ENCODE data around the gene ARSB. TPM values are rescaled to one million over a fixed set of nuclear protein-coding genes. Genes with fewer than 3 reads are reported as not detected.
"Not testable (repeated sequence)": the region's sequence is repeated elsewhere in the genome, so short reads cannot be mapped to it uniquely, and the experiment has no call there.

Gene ARSB
- total RNA-seq, 2 experiments from 2014 or later, result 7.6 to 8.0 TPM

GRCh38 chr5:78879516-78879915 is 105.6 kb downstream of the ARSB start:
- POLR2A ChIA-PET, result no interaction called here
- H3K4me1 Mint-ChIP-seq, result no peaks in the 10 kb centered on the region
- intact Hi-C loops (cut with DNase I, micrococcal nuclease), result no loop called here

DNA sequence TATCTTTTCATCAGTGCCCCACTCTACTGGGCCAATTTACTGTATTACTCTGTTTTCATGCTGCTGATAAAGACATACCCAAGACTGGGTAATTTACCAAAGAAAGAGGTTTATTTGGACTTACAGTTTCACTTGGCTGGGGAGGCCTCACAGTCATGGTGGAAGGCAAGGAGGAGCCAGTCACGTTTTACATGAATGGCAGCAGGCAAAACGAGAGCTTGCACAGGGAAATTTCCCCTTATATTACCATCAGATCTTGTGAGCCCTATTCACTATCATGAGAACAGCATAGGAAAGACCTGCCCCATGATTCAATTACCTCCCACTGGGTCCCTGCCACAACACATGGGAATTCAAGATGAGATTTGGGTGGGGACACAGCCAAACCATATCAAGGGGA is 119.0 kb downstream of the ARSB start:
- H3K36me3 Mint-ChIP-seq (ENCODE audit: low read depth), result peaks cover 28% of the 10 kb centered on the region
- POLR2A ChIA-PET; H3K27me3 Mint-ChIP-seq; DNase-seq; H3K4me1 Mint-ChIP-seq; CTCF ChIA-PET; H3K4me3 Mint-ChIP-seq; ATAC-seq; H3K27ac Mint-ChIP-seq; intact Hi-C loops (cut with DNase I, micrococcal nuclease): not testable (repeated sequence)
- peaks cover 13% of the 10 kb centered on the region for H3K9me3 Mint-ChIP-seq (ENCODE audit: low read depth)

More at GRCh38 chr5:78879516-78879915, 105.6 kb downstream of the ARSB start:
- Mint-ChIP-seq H3K36me3 (ENCODE audit: low read depth) (peaks cover 3% of the 10 kb centered on the region), H3K4me3 (no peak overlapping the region), H3K27me3 (no peaks in the 10 kb centered on the region), H3K9me3 (ENCODE audit: low read depth) (no peaks in the 10 kb centered on the region), H3K27ac (no peak overlapping the region)
- no peak for ATAC-seq
- CTCF ChIA-PET, result interaction anchor here (1.4 kb wide), 1 partner anchor 9 kb away, joined by 5 read pairs; no protein-coding TSS in a partner anchor
- DNase-seq, result no peak

DNA sequence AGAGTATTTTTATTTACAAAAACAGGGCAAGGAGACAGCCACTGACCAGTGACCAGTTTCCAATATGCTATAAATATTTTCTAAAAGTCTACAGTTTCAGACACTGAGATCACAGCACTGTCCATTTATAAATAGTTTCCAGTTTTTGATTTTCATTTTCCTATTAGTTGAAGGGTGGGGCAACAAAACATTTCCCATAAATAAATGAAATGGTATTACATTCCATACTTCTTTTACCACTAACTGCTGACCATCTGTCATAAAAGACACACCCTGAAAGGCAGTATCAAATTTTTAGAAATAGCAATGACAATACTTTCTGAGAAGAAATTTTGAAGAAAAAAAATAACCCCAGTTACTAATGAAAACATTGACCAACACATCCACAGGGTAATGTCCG is 126.7 kb downstream of the ARSB start:
- H3K4me1 Mint-ChIP-seq, result no peaks in the 10 kb centered on the region
- DNase-seq, result no peak
- no peak overlapping the region for H3K27ac Mint-ChIP-seq
- ATAC-seq, result no peak
- POLR2A ChIA-PET, result no interaction called here
- no peaks in the 10 kb centered on the region for H3K27me3 Mint-ChIP-seq
- peaks cover 30% of the 10 kb centered on the region for H3K36me3 Mint-ChIP-seq (ENCODE audit: low read depth)
- intact Hi-C loops (cut with DNase I, micrococcal nuclease), result no loop called here
- CTCF ChIA-PET, result no interaction called here
- peaks cover 23% of the 10 kb centered on the region for H3K9me3 Mint-ChIP-seq (ENCODE audit: low read depth)
- H3K4me3 Mint-ChIP-seq, result no peak overlapping the region

- CTCF ChIA-PET, result interaction anchor here (0.6 kb wide), 1 partner anchor 143 kb away, joined by 3 read pairs; no protein-coding TSS in a partner anchor
- Mint-ChIP-seq H3K9me3 (ENCODE audit: low read depth) (peaks cover 14% of the 10 kb centered on the region), H3K36me3 (ENCODE audit: low read depth) (peaks cover 13% of the 10 kb centered on the region), H3K4me3 (no peak overlapping the region), H3K4me1 (no peaks in the 10 kb centered on the region), H3K27me3 (no peaks in the 10 kb centered on the region), H3K27ac (no peak overlapping the region)
- intact Hi-C loops (cut with DNase I, micrococcal nuclease), result no loop called here
- ATAC-seq (no peak), DNase-seq (no peak)
- POLR2A ChIA-PET, result no interaction called here
These were observed 130.1 kb downstream of the ARSB start for GRCh38 chr5:78855026-78855425.

DNA sequence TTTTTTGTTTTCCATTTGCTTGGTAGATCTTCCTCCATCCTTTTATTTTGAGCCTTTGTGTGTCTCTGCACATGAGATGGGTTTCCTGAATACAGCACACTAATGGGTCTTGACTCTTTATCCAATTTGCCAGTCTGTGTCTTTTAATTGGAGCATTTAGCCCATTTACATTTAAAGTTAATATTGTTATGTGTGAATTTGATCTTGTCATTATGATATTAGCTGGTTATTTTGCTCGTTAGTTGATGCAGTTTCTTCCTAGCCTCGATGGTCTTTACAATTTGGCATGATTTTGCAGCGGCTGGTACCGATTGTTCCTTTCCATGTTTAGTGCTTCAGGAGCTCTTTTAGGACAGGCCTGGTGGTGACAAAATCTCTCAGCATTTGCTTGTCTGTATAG is 133.2 kb downstream of the ARSB start:
- Mint-ChIP-seq H3K36me3 (ENCODE audit: low read depth) (peaks cover 10% of the 10 kb centered on the region), H3K9me3 (ENCODE audit: low read depth) (peaks cover 11% of the 10 kb centered on the region)
- H3K4me3 Mint-ChIP-seq; H3K27me3 Mint-ChIP-seq; H3K27ac Mint-ChIP-seq; H3K4me1 Mint-ChIP-seq; DNase-seq; POLR2A ChIA-PET; intact Hi-C loops (cut with DNase I, micrococcal nuclease); ATAC-seq; CTCF ChIA-PET: not testable (repeated sequence)

DNA sequence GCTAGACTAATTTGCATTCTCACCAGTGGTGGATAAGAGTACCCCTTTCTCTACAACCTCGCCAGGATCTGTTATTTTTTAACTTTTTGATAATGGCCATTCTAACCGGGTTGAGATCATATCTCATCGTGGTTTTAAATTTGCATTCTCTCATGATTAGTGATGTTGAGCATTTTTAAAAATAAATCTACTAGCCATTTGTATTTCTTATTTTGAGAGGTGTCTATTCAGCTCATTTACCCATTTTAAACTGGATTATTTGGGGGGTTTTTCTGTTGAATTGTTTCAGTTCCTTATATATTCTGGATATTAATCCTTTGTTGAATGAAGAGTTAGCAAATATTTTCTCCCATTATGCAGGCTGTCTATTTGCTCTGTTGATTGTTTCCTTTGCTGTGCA is 139.6 kb downstream of the ARSB start:
- Mint-ChIP-seq H3K27me3 (no peaks in the 10 kb centered on the region), H3K4me3 (no peak overlapping the region), H3K9me3 (ENCODE audit: low read depth) (peaks cover 5% of the 10 kb centered on the region), H3K4me1 (no peaks in the 10 kb centered on the region), H3K27ac (no peak overlapping the region), H3K36me3 (ENCODE audit: low read depth) (peaks cover 3% of the 10 kb centered on the region)
- ATAC-seq (no peak), DNase-seq (no peak)
- POLR2A ChIA-PET, result no interaction called here
- CTCF ChIA-PET, result no interaction called here
- intact Hi-C loops (cut with DNase I, micrococcal nuclease), result no loop called here

GRCh38 chr5:78843436-78843835 is 141.7 kb downstream of the ARSB start:
- Mint-ChIP-seq H3K4me3 (no peak overlapping the region), H3K9me3 (ENCODE audit: low read depth) (peaks cover 4% of the 10 kb centered on the region), H3K27me3 (no peaks in the 10 kb centered on the region), H3K27ac (no peak overlapping the region), H3K4me1 (no peaks in the 10 kb centered on the region), H3K36me3 (ENCODE audit: low read depth) (no peaks in the 10 kb centered on the region)
- intact Hi-C loops (cut with DNase I, micrococcal nuclease), result no loop called here
- DNase-seq (no peak), ATAC-seq (no peak)
- ChIA-PET POLR2A (no interaction called here), CTCF (no interaction called here)

GRCh38 chr5:78841767-78842166 is 143.3 kb downstream of the ARSB start:
- intact Hi-C loops (cut with DNase I, micrococcal nuclease), result no loop called here
- CTCF ChIA-PET, result no interaction called here
- POLR2A ChIA-PET, result no interaction called here
- H3K9me3 Mint-ChIP-seq (ENCODE audit: low read depth), result peaks cover 4% of the 10 kb centered on the region
- no peaks in the 10 kb centered on the region for H3K4me1 Mint-ChIP-seq
- H3K27ac Mint-ChIP-seq, result no peak overlapping the region
- ATAC-seq (no peak), DNase-seq (no peak)
- peaks cover 3% of the 10 kb centered on the region for H3K36me3 Mint-ChIP-seq (ENCODE audit: low read depth)
- no peaks in the 10 kb centered on the region for H3K27me3 Mint-ChIP-seq
- no peak overlapping the region for H3K4me3 Mint-ChIP-seq

- intact Hi-C loops (cut with DNase I, micrococcal nuclease), result no loop called here
- no peaks in the 10 kb centered on the region for H3K9me3 Mint-ChIP-seq (ENCODE audit: low read depth)
- no peak for ATAC-seq
- H3K27ac Mint-ChIP-seq, result no peak overlapping the region
- no peaks in the 10 kb centered on the region for H3K4me1 Mint-ChIP-seq
- ChIA-PET POLR2A (no interaction called here), CTCF (no interaction called here)
- no peak overlapping the region for H3K4me3 Mint-ChIP-seq
- peaks cover 3% of the 10 kb centered on the region for H3K36me3 Mint-ChIP-seq (ENCODE audit: low read depth)
- H3K27me3 Mint-ChIP-seq, result no peaks in the 10 kb centered on the region
- no peak for DNase-seq
These were observed 146.4 kb downstream of the ARSB start for GRCh38 chr5:78838753-78839152.

GRCh38 chr5:78837836-78838235 is 147.3 kb downstream of the ARSB start:
- H3K27ac Mint-ChIP-seq, result no peak overlapping the region
- H3K27me3 Mint-ChIP-seq, result no peaks in the 10 kb centered on the region

GRCh38 chr5:78835176-78835575 is 149.9 kb downstream of the ARSB start:
- Mint-ChIP-seq H3K27me3 (no peaks in the 10 kb centered on the region), H3K4me1 (no peaks in the 10 kb centered on the region), H3K36me3 (ENCODE audit: low read depth) (peaks cover 8% of the 10 kb centered on the region), H3K27ac (no peak overlapping the region), H3K9me3 (ENCODE audit: low read depth) (no peaks in the 10 kb centered on the region), H3K4me3 (no peak overlapping the region)
- ATAC-seq (no peak), DNase-seq (no peak)
- intact Hi-C loops (cut with DNase I, micrococcal nuclease), result no loop called here
- ChIA-PET CTCF (no interaction called here), POLR2A (no interaction called here)

More at GRCh38 chr5:78837836-78838235, 147.3 kb downstream of the ARSB start:
- ChIA-PET POLR2A (no interaction called here), CTCF (no interaction called here)
- peaks cover 6% of the 10 kb centered on the region for H3K36me3 Mint-ChIP-seq (ENCODE audit: low read depth)
- no peaks in the 10 kb centered on the region for H3K9me3 Mint-ChIP-seq (ENCODE audit: low read depth)
- H3K4me3 Mint-ChIP-seq, result no peak overlapping the region
- intact Hi-C loops (cut with DNase I, micrococcal nuclease), result no loop called here
- ATAC-seq, result no peak
- H3K4me1 Mint-ChIP-seq, result no peaks in the 10 kb centered on the region
- no peak for DNase-seq

- Mint-ChIP-seq H3K27ac (no peak overlapping the region), H3K9me3 (ENCODE audit: low read depth) (no peaks in the 10 kb centered on the region), H3K27me3 (no peaks in the 10 kb centered on the region), H3K4me3 (no peak overlapping the region), H3K36me3 (ENCODE audit: low read depth) (peaks cover 8% of the 10 kb centered on the region), H3K4me1 (no peaks in the 10 kb centered on the region)
- intact Hi-C loops (cut with DNase I, micrococcal nuclease), result no loop called here
- ATAC-seq (no peak), DNase-seq (no peak)
- CTCF ChIA-PET, result interaction anchor here (1.0 kb wide), 1 partner anchor 9 kb away, joined by 6 read pairs; no protein-coding TSS in a partner anchor
- POLR2A ChIA-PET, result no interaction called here
These were observed 151.8 kb downstream of the ARSB start for GRCh38 chr5:78833284-78833683.

DNA sequence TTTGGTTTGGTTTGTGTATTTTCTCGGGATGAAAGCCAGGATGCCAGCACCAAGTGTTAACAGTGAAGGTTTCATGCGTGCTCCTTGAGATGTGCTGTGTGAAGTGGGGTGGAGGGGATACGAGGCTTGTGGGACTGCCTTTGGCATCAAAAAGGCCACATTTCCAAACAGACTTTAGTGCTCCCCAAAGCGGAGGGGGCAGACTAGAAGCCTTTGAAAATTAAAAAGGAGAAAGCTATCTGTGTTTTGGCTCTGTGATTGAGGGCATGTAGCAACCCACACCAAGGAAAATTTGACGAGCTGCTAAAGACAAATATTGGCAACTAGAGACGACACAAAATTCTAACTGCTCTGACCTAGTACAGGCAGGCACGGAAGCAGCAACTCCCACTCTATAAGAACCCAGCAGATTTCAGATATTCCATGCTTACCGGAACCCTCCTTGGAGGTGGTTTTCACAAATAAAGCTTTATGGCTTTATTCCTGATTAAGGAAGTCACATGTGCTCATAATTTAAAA is 154.5 kb downstream of the ARSB start:
- CTCF ChIA-PET, result no interaction called here
- Mint-ChIP-seq H3K4me1 (no peaks in the 10 kb centered on the region), H3K36me3 (ENCODE audit: low read depth) (peaks cover 6% of the 10 kb centered on the region), H3K27me3 (no peaks in the 10 kb centered on the region), H3K9me3 (ENCODE audit: low read depth) (no peaks in the 10 kb centered on the region), H3K4me3 (no peak overlapping the region), H3K27ac (no peak overlapping the region)
- DNase-seq, result no peak
- POLR2A ChIA-PET, result no interaction called here
- intact Hi-C loops (cut with DNase I, micrococcal nuclease), result no loop called here
- no peak for ATAC-seq

Measured in activated CD4-positive, alpha-beta T cell treated with anti-CD3 and anti-CD28 coated beads for 36 hours (primary cell).